ENCODE measurements around the gene OR6K3. TPM values are rescaled to one million over a fixed set of nuclear protein-coding genes. Genes with fewer than 3 reads are reported as not detected.

The OR6K3 gene, protein sequence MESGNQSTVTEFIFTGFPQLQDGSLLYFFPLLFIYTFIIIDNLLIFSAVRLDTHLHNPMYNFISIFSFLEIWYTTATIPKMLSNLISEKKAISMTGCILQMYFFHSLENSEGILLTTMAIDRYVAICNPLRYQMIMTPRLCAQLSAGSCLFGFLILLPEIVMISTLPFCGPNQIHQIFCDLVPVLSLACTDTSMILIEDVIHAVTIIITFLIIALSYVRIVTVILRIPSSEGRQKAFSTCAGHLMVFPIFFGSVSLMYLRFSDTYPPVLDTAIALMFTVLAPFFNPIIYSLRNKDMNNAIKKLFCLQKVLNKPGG
- total RNA-seq (2021; fragmentation: NEBNext Ultra II Directional; extraction: Animal tissue kit (Norgen Biotek cat#: 25700)): not detected in 2 replicates
- not detected in 2 replicates for polyA plus RNA-seq (2011; rRNA removed)
- not detected for polyA plus RNA-seq (2011; cell fraction: cytosol; rRNA removed)
- polyA plus RNA-seq (2011; cell fraction: nucleus; rRNA removed): not detected
- polyA plus RNA-seq (2012, experiment 1 of 2): not detected in 4 replicates
- not detected for polyA plus RNA-seq (2012, experiment 2 of 2)
- not detected for polyA plus RNA-seq (2013, experiment 1 of 2)
- not detected for polyA plus RNA-seq (2013, experiment 2 of 2)
- not detected in 2 replicates for polyA minus RNA-seq (2011; rRNA and poly(A)+ RNA removed)
- polyA minus RNA-seq (2011; cell fraction: cytosol; rRNA and poly(A)+ RNA removed): not detected
- not detected for polyA minus RNA-seq (2011; cell fraction: nucleus; rRNA and poly(A)+ RNA removed)
- long read RNA-seq, experiment 1: 0 reads
- long read RNA-seq, experiment 2: 0 reads

- Histone ChIP-seq H4K20me1 (replicated peaks in 1 of 2; ENCODE audit: control insufficient read depth in 1 of 2, insufficient read depth in 2 of 2, low read length in 2 of 2) (no peaks in the 10 kb centered on the region), H3K9ac (replicated peaks in 1 of 4; ENCODE audit: extremely low read depth in 1 of 4, low read depth in 3 of 4, low read length in 3 of 4) (no peak within 1 kb of the TSS), H2BK5ac (ENCODE audit: low read depth, low read length) (no peak within 1 kb of the TSS), H3K27me3 (replicated peaks in 1 of 4; ENCODE audit: control insufficient read depth in 3 of 4, extremely low read depth in 1 of 4, insufficient read depth in 3 of 4, low read length in 3 of 4) (no peaks in the 10 kb centered on the region), H2BK12ac (ENCODE audit: low read depth, low read length) (no peak within 1 kb of the TSS), H3K56ac (replicated peaks; ENCODE audit: insufficient read length, low read depth, low read length) (no peak within 1 kb of the TSS), H2AFZ (ENCODE audit: low read length) (no peak within 1 kb of the TSS), H3K4ac (replicated peaks; ENCODE audit: insufficient read length, low read depth, low read length) (no peak within 1 kb of the TSS), H3K36me3 (ENCODE audit: control insufficient read depth in 2 of 4, insufficient read depth in 4 of 4, low read length in 3 of 4) (no peaks in the 10 kb centered on the region), H4K91ac (replicated peaks; ENCODE audit: insufficient read length, low read length) (no peak within 1 kb of the TSS), H3K27ac (ENCODE audit: low read depth, low read length) (no peak within 1 kb of the TSS), H3K79me1 (ENCODE audit: low read depth, low read length) (no peaks in the 10 kb centered on the region), H3K14ac (ENCODE audit: insufficient read length) (no peak within 1 kb of the TSS), H3K9me3 (ENCODE audit: insufficient read depth in 2 of 2, low read depth in 1 of 2, low read length in 1 of 2) (no peaks in the 10 kb centered on the region), H3K4me2 (ENCODE audit: insufficient read depth in 1 of 2, low read depth in 2 of 2, low read length in 2 of 2) (no peak within 1 kb of the TSS), H3K23ac (ENCODE audit: insufficient read length) (no peak within 1 kb of the TSS), H2BK20ac (ENCODE audit: low read length) (no peak within 1 kb of the TSS), H2BK15ac (ENCODE audit: low read length) (no peak within 1 kb of the TSS), H3K79me2 (ENCODE audit: control insufficient read depth in 1 of 2, insufficient read depth in 2 of 2, low read length in 2 of 2) (no peaks in the 10 kb centered on the region), H4K5ac (ENCODE audit: insufficient read length, low read depth, low read length) (no peak within 1 kb of the TSS), H2AK5ac (ENCODE audit: low read depth, low read length) (no peak within 1 kb of the TSS), H3K4me3 (ENCODE audit: extremely low read depth in 1 of 4, insufficient read depth in 2 of 4, low read depth in 3 of 4, low read length in 4 of 4) (no peak within 1 kb of the TSS), H3K4me1 (replicated peaks in 1 of 4; ENCODE audit: control insufficient read depth in 3 of 4, insufficient read depth in 4 of 4, low read length in 3 of 4) (no peaks in the 10 kb centered on the region), H3K23me2 (ENCODE audit: low read depth, low read length) (no peaks in the 10 kb centered on the region), H3K18ac (ENCODE audit: extremely low read depth, low read length) (no peak within 1 kb of the TSS), H2BK120ac (replicated peaks; ENCODE audit: low read depth, low read length) (no peak within 1 kb of the TSS), H4K8ac (ENCODE audit: extremely low read depth, insufficient read depth, low read length) (no peak within 1 kb of the TSS)
- DNase-seq (ENCODE audit: low read depth in 1 of 2, low spot score in 2 of 2): no peak
- 94% methylated on average over 2 of the region's 2 CpGs; no CpG with 5 or more reads in 1 of the 2 experiments for WGBS, 2 experiments (ENCODE audit: extremely low coverage in 1 of 2, insufficient coverage in 1 of 2, insufficient read length in 1 of 2, insufficient replicate concordance in 2 of 2, low coverage in 1 of 2, low lambda C conversion rate in 2 of 2, missing lambda C conversion rate in 1 of 2)
- ChIA-PET CTCF (ENCODE audit: partially characterized antibody) (no interaction called here), POLR2A (ENCODE audit: partially characterized antibody) (no interaction called here)
- no peak for FAIRE-seq
- TF ChIP-seq SIRT6 (IDR thresholded peaks at IDR 0.05; ENCODE audit: low read length) (no peak), JUND (IDR thresholded peaks at IDR 0.05; ENCODE audit: low read length) (no peak), FOSL1 (IDR thresholded peaks at IDR 0.05; ENCODE audit: insufficient read depth, low read depth, low read length) (no peak), RNF2 (IDR thresholded peaks at IDR 0.05; ENCODE audit: borderline replicate concordance, low read depth, low read length, missing control alignments, poor library complexity, severe bottlenecking) (no peak), ASH2L (IDR thresholded peaks at IDR 0.05; ENCODE audit: low read length) (no peak), SIN3A (conservative IDR thresholded peaks at IDR 0.05 in 1 of 2, IDR thresholded peaks at IDR 0.05 in 1 of 2; ENCODE audit: low read depth in 1 of 2, low read length in 2 of 2) (no peak), HDAC6 (IDR thresholded peaks at IDR 0.05; ENCODE audit: low read depth, low read length) (no peak), EP300 (IDR thresholded peaks at IDR 0.05; ENCODE audit: borderline replicate concordance in 1 of 2, low read depth in 2 of 2, low read length in 2 of 2) (no peak), KDM4A (IDR thresholded peaks at IDR 0.05; ENCODE audit: low read depth, low read length, severe bottlenecking) (no peak)
- TF ChIP-seq, protein P1, sequence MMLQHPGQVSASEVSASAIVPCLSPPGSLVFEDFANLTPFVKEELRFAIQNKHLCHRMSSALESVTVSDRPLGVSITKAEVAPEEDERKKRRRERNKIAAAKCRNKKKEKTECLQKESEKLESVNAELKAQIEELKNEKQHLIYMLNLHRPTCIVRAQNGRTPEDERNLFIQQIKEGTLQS (IDR thresholded peaks at IDR 0.05; ENCODE audit: insufficient read depth, low read depth, low read length): no peak
Observed at GRCh38 chr1:158720620-158721019, at the start of gene OR6K3. TSS of gene OR6K3 (minus strand) at chr1:158720720. CDS start at chr1:158718115, 2,605 bp downstream.
